HUES48 (cell line): Measurements from ENCODE around the gene KCNJ10.

Experiments
- H3K27ac ChIP-seq: one replicate; pipeline ENCODE4 v1.7.0; 2013; ENCODE audit warnings: low read depth, low read length, inconsistent platforms
- H3K27me3 ChIP-seq: 2 replicates; pipeline ENCODE4 v1.6.1; 2013; ENCODE audit warnings: mild to moderate bottlenecking, low read length; ENCODE audit not compliant: control insufficient read depth, insufficient read depth
- H3K36me3 ChIP-seq: 2 replicates; pipeline ENCODE4 v1.6.1; 2013; ENCODE audit warnings: low read length; ENCODE audit not compliant: control insufficient read depth, insufficient read depth
- H3K4me1 ChIP-seq: 2 replicates; pipeline ENCODE4 v1.6.1; 2013; ENCODE audit warnings: mild to moderate bottlenecking, low read length; ENCODE audit not compliant: control insufficient read depth, insufficient read depth
- H3K4me3 ChIP-seq: 2 replicates; pipeline ENCODE4 v1.5.1; 2013; ENCODE audit warnings: mild to moderate bottlenecking, low read depth, low read length
- H3K9ac ChIP-seq: 2 replicates; pipeline ENCODE4 v1.6.1; 2013; ENCODE audit warnings: mild to moderate bottlenecking, low read depth, low read length, moderate library complexity
- H3K9me3 ChIP-seq: 2 replicates; pipeline ENCODE4 v1.6.1; 2013; ENCODE audit warnings: low read length; ENCODE audit not compliant: control insufficient read depth, insufficient read depth

Gene KCNJ10

DNA sequence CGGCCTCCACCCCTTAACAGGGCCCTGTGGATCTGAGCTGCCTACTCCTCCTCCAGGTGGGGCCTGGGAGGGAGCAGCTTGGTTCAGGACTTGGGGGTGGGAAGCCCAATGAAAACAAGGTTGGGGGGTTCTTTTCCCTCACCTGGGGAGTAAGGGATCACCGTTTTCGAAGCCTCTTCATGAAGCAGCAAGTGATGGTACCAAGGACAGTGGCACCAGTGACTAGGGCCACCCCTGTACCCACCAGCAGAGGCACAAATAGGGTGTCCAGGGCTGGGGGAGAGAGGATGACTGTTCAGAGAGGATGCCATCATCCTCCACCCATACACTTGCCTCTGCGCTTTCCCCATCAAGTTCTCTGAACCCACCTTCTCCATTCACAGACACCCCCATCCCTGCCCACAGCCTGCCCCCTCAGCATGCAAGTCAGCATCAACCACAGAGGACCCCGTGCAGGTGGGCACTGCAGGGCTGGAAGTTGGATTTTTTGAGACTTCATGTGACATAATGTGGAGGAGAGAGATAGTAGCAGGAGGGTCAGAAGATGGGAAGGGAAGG, 21.8 kb upstream of the KCNJ10 start:
- Histone ChIP-seq H3K9ac (no peak overlapping the region), H3K27ac (no peak overlapping the region), H3K4me3 (no peak overlapping the region), H3K27me3 (no peaks in the 10 kb centered on the region), H3K9me3 (no peaks in the 10 kb centered on the region), H3K4me1 (peaks cover 18% of the 10 kb centered on the region), H3K36me3 (peaks cover 54% of the 10 kb centered on the region)

DNA sequence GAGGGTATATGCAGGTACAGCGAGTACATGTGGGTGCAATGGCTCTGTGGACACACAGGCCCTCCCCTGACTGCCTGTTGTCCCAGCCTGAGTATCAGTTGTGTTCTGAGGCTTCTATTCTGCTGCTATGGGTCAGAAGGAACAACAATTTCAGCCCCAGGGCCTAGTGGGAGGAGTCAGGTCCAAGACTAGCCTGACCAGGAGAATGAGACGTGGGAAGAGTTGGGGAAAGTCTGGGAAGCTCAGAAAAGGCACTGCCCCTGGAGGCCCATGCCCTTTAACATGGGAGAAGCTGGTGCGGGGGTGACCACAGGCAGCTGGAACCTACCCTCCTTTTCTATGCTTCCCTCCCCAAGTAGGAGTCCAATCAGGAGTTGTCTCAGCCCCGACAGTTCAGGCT, 20.8 kb upstream of the KCNJ10 start:
- H3K4me3 ChIP-seq: no peak overlapping the region
- H3K4me1 ChIP-seq: peaks cover 8% of the 10 kb centered on the region
- no peaks in the 10 kb centered on the region for H3K9me3 ChIP-seq
- no peak overlapping the region for H3K9ac ChIP-seq
- H3K36me3 ChIP-seq: peaks cover 54% of the 10 kb centered on the region
- H3K27me3 ChIP-seq: 0 out of 2 replicates have a peak, but pooled peaks cover 4% of the 10 kb centered on the region
- H3K27ac ChIP-seq: no peak overlapping the region

DNA sequence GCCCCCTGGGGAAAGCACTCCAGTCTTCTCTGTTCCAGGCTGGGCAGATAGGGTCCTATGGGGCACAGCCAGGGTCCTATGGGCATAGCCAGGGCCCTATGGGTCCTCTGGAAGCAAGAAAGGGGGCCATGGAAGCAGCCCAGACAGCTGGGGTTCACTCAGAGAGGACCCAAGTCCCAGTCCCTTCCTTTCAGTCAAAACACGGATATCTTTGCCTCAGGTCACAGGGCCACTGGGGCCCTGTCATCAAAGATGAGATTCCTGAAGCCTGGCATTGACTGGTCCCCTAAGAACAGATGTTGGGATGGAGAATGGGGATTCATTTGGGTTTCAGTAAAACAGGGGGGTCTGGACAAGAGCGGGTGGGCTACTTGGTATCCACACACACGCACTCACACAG, 19.9 kb upstream of the KCNJ10 start:
- Histone ChIP-seq H3K36me3 (peaks cover 49% of the 10 kb centered on the region), H3K4me3 (no peak overlapping the region), H3K27me3 (peaks cover 11% of the 10 kb centered on the region), H3K4me1 (no peaks in the 10 kb centered on the region; the same call in 1 of the 2 replicates), H3K9me3 (no peaks in the 10 kb centered on the region), H3K27ac (no peak overlapping the region), H3K9ac (no peak overlapping the region)

- Histone ChIP-seq H3K4me1 (no peaks in the 10 kb centered on the region; the same call in 1 of the 2 replicates), H3K27me3 (peaks cover 34% of the 10 kb centered on the region), H3K9ac (no peak overlapping the region), H3K27ac (no peak overlapping the region), H3K36me3 (peaks cover 24% of the 10 kb centered on the region), H3K9me3 (no peaks in the 10 kb centered on the region), H3K4me3 (no peak overlapping the region)
These were observed 17.2 kb upstream of the KCNJ10 start for GRCh38 chr1:160087118-160087662.

GRCh38 chr1:160086456-160086892, 16.5 kb upstream of the KCNJ10 start:
- Histone ChIP-seq H3K4me3 (no peak overlapping the region), H3K9me3 (no peaks in the 10 kb centered on the region), H3K4me1 (no peaks in the 10 kb centered on the region; the same call in 1 of the 2 replicates), H3K27ac (no peak overlapping the region), H3K27me3 (peaks cover 41% of the 10 kb centered on the region), H3K9ac (no peak overlapping the region), H3K36me3 (peaks cover 17% of the 10 kb centered on the region)

GRCh38 chr1:160085686-160086455, 15.9 kb upstream of the KCNJ10 start:
- no peak overlapping the region for H3K9ac ChIP-seq
- peaks cover 11% of the 10 kb centered on the region for H3K36me3 ChIP-seq
- H3K27ac ChIP-seq: no peak overlapping the region
- peaks cover 47% of the 10 kb centered on the region for H3K27me3 ChIP-seq
- H3K4me3 ChIP-seq: no peak overlapping the region
- H3K9me3 ChIP-seq: no peaks in the 10 kb centered on the region
- H3K4me1 ChIP-seq: no peaks in the 10 kb centered on the region; the same call in 1 of the 2 replicates

- H3K4me1 ChIP-seq: no peaks in the 10 kb centered on the region; the same call in 1 of the 2 replicates
- peaks cover 58% of the 10 kb centered on the region for H3K27me3 ChIP-seq
- no peak overlapping the region for H3K9ac ChIP-seq
- no peak overlapping the region for H3K4me3 ChIP-seq
- H3K27ac ChIP-seq: no peak overlapping the region
- H3K9me3 ChIP-seq: no peaks in the 10 kb centered on the region
- H3K36me3 ChIP-seq: 0 out of 2 replicates have a peak, but pooled peaks cover 5% of the 10 kb centered on the region
These were observed 14.9 kb upstream of the KCNJ10 start for GRCh38 chr1:160084771-160085321.

GRCh38 chr1:160083968-160084770, 14.2 kb upstream of the KCNJ10 start:
- Histone ChIP-seq H3K27me3 (peaks cover 62% of the 10 kb centered on the region), H3K9ac (no peak overlapping the region), H3K36me3 (0 out of 2 replicates have a peak, but pooled peaks cover 3% of the 10 kb centered on the region), H3K4me1 (no peaks in the 10 kb centered on the region; the same call in 1 of the 2 replicates), H3K4me3 (peak overlapping the region; percentile 47), H3K27ac (no peak overlapping the region), H3K9me3 (no peaks in the 10 kb centered on the region)

DNA sequence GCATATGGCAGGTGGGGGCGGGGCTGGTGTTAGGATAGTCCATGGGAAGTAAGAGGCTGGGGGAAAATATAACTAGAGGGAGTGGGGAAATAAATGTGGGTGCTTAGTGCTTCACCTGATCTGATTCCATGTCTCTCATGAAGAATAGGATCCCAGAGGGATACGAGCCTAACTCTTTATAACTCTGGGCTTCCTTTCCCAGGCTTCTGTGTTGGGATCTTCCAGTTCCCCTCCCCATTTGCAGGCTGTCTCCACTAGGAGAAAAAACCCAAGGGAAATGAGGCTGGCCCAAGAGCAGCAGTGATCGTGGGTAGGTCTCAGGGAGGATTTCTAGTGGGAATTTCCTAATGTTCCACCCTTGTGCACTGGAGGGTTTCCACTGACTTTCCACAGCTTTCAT, 13.0 kb upstream of the KCNJ10 start:
- peaks cover 62% of the 10 kb centered on the region for H3K27me3 ChIP-seq
- no peak overlapping the region for H3K4me3 ChIP-seq
- H3K9ac ChIP-seq: no peak overlapping the region
- no peaks in the 10 kb centered on the region for H3K9me3 ChIP-seq
- H3K4me1 ChIP-seq: no peaks in the 10 kb centered on the region; the same call in 1 of the 2 replicates
- no peak overlapping the region for H3K27ac ChIP-seq
- H3K36me3 ChIP-seq: no peaks in the 10 kb centered on the region

DNA sequence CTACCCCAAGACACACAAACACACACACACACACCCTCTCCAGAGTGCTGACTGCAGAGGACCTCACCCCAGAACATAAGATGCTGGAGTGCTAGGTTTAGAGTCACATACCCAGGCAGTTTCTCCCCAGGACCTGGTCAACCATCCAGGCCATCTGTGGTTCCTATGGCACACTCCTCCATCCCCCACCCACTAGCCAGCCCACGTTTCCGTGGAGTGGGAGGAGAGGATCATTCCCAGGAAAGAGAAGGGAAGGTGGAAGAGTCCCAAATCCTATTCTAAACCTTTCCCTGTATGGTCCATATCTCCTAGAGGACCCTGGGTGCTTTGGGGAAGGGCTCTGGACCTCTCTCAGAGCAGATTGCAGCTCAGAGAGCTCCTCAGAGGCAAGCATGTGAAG, 12.5 kb upstream of the KCNJ10 start:
- H3K4me3 ChIP-seq: no peak overlapping the region
- no peak overlapping the region for H3K27ac ChIP-seq
- no peaks in the 10 kb centered on the region for H3K36me3 ChIP-seq
- H3K9ac ChIP-seq: no peak overlapping the region
- no peaks in the 10 kb centered on the region; the same call in 1 of the 2 replicates for H3K4me1 ChIP-seq
- H3K9me3 ChIP-seq: no peaks in the 10 kb centered on the region
- H3K27me3 ChIP-seq: peaks cover 62% of the 10 kb centered on the region
